ENCODE data around the gene CTIF.

Gene CTIF

GRCh38 chr18:48815581-48816324, 276.9 kb downstream of the CTIF start:
- Histone ChIP-seq H3K27ac (ENCODE audit: low read length) (no peak overlapping the region), H3K36me3 (ENCODE audit: control insufficient read depth in 2 of 2, insufficient read depth in 2 of 2, low read length in 2 of 2) (peaks cover 10 to 24% of the 10 kb centered on the region in 2 donors), H3K4me3 (ENCODE audit: low read length in 2 of 2) (no peak overlapping the region), H3K9me3 (ENCODE audit: control insufficient read depth in 2 of 2, low read length in 2 of 2) (no peaks in the 10 kb centered on the region), H3K9ac (ENCODE audit: low read length in 2 of 2) (no peak overlapping the region), H3K27me3 (ENCODE audit: control insufficient read depth in 1 of 2, insufficient read depth in 2 of 2, low read length in 2 of 2) (no peaks in the 10 kb centered on the region), H3K4me1 (ENCODE audit: control insufficient read depth, insufficient read depth, low read length) (peaks cover 3% of the 10 kb centered on the region)

- Histone ChIP-seq H3K36me3 (ENCODE audit: control insufficient read depth in 2 of 2, insufficient read depth in 2 of 2, low read length in 2 of 2) (peaks cover 10 to 24% of the 10 kb centered on the region in 2 donors), H3K4me3 (ENCODE audit: low read length in 2 of 2) (no peak overlapping the region), H3K27me3 (ENCODE audit: control insufficient read depth in 1 of 2, insufficient read depth in 2 of 2, low read length in 2 of 2) (no peaks in the 10 kb centered on the region), H3K4me1 (ENCODE audit: control insufficient read depth, insufficient read depth, low read length) (peaks cover 3% of the 10 kb centered on the region), H3K27ac (ENCODE audit: low read length) (no peak overlapping the region), H3K9ac (ENCODE audit: low read length in 2 of 2) (no peak overlapping the region), H3K9me3 (ENCODE audit: control insufficient read depth in 2 of 2, low read length in 2 of 2) (no peaks in the 10 kb centered on the region)
Measured at GRCh38 chr18:48816554-48816953, 277.7 kb downstream of the CTIF start.

GRCh38 chr18:48817021-48817461, 278.2 kb downstream of the CTIF start:
- Histone ChIP-seq H3K27ac (ENCODE audit: low read length) (no peak overlapping the region), H3K9ac (ENCODE audit: low read length in 2 of 2) (no peak overlapping the region), H3K27me3 (ENCODE audit: control insufficient read depth in 1 of 2, insufficient read depth in 2 of 2, low read length in 2 of 2) (no peaks in the 10 kb centered on the region), H3K4me1 (ENCODE audit: control insufficient read depth, insufficient read depth, low read length) (peaks cover 3% of the 10 kb centered on the region), H3K36me3 (ENCODE audit: control insufficient read depth in 2 of 2, insufficient read depth in 2 of 2, low read length in 2 of 2) (peaks cover 11 to 24% of the 10 kb centered on the region in 2 donors), H3K4me3 (ENCODE audit: low read length in 2 of 2) (no peak overlapping the region), H3K9me3 (ENCODE audit: control insufficient read depth in 2 of 2, low read length in 2 of 2) (no peaks in the 10 kb centered on the region)

GRCh38 chr18:48818329-48819254, 279.8 kb downstream of the CTIF start:
- peaks cover 15 to 24% of the 10 kb centered on the region in 2 donors for H3K36me3 ChIP-seq (ENCODE audit: control insufficient read depth in 2 of 2, insufficient read depth in 2 of 2, low read length in 2 of 2)
- H3K9me3 ChIP-seq (ENCODE audit: control insufficient read depth in 2 of 2, low read length in 2 of 2) = no peaks in the 10 kb centered on the region
- H3K9ac ChIP-seq (ENCODE audit: low read length in 2 of 2) = no peak overlapping the region

GRCh38 chr18:48819276-48819675, 280.4 kb downstream of the CTIF start:
- Histone ChIP-seq H3K9ac (ENCODE audit: low read length in 2 of 2) (no peak overlapping the region), H3K4me3 (ENCODE audit: low read length in 2 of 2) (no peak overlapping the region), H3K9me3 (ENCODE audit: control insufficient read depth in 2 of 2, low read length in 2 of 2) (no peaks in the 10 kb centered on the region), H3K4me1 (ENCODE audit: control insufficient read depth, insufficient read depth, low read length) (no peaks in the 10 kb centered on the region), H3K27me3 (ENCODE audit: control insufficient read depth in 1 of 2, insufficient read depth in 2 of 2, low read length in 2 of 2) (no peaks in the 10 kb centered on the region), H3K27ac (ENCODE audit: low read length) (no peak overlapping the region), H3K36me3 (ENCODE audit: control insufficient read depth in 2 of 2, insufficient read depth in 2 of 2, low read length in 2 of 2) (peaks cover 15 to 24% of the 10 kb centered on the region in 2 donors)

More at GRCh38 chr18:48818329-48819254, 279.8 kb downstream of the CTIF start:
- peaks cover 3% of the 10 kb centered on the region for H3K4me1 ChIP-seq (ENCODE audit: control insufficient read depth, insufficient read depth, low read length)
- no peaks in the 10 kb centered on the region for H3K27me3 ChIP-seq (ENCODE audit: control insufficient read depth in 1 of 2, insufficient read depth in 2 of 2, low read length in 2 of 2)
- H3K4me3 ChIP-seq (ENCODE audit: low read length in 2 of 2) = no peak overlapping the region
- no peak overlapping the region for H3K27ac ChIP-seq (ENCODE audit: low read length)

- Histone ChIP-seq H3K9me3 (ENCODE audit: control insufficient read depth in 2 of 2, low read length in 2 of 2) (no peaks in the 10 kb centered on the region), H3K27ac (ENCODE audit: low read length) (no peak overlapping the region), H3K27me3 (ENCODE audit: control insufficient read depth in 1 of 2, insufficient read depth in 2 of 2, low read length in 2 of 2) (no peaks in the 10 kb centered on the region), H3K4me1 (ENCODE audit: control insufficient read depth, insufficient read depth, low read length) (no peaks in the 10 kb centered on the region), H3K36me3 (ENCODE audit: control insufficient read depth in 2 of 2, insufficient read depth in 2 of 2, low read length in 2 of 2) (peaks cover 15 to 24% of the 10 kb centered on the region in 2 donors), H3K4me3 (ENCODE audit: low read length in 2 of 2) (no peak overlapping the region), H3K9ac (ENCODE audit: low read length in 2 of 2) (no peak overlapping the region)
Measured at GRCh38 chr18:48819781-48820482, 281.1 kb downstream of the CTIF start.

GRCh38 chr18:48820483-48821250, 281.8 kb downstream of the CTIF start:
- H3K27ac ChIP-seq (ENCODE audit: low read length) = no peak overlapping the region
- H3K9me3 ChIP-seq (ENCODE audit: control insufficient read depth in 2 of 2, low read length in 2 of 2) = no peaks in the 10 kb centered on the region
- H3K4me3 ChIP-seq (ENCODE audit: low read length in 2 of 2) = no peak overlapping the region
- H3K4me1 ChIP-seq (ENCODE audit: control insufficient read depth, insufficient read depth, low read length) = no peaks in the 10 kb centered on the region
- H3K27me3 ChIP-seq (ENCODE audit: control insufficient read depth in 1 of 2, insufficient read depth in 2 of 2, low read length in 2 of 2) = no peaks in the 10 kb centered on the region
- H3K36me3 ChIP-seq (ENCODE audit: control insufficient read depth in 2 of 2, insufficient read depth in 2 of 2, low read length in 2 of 2) = peaks cover 15 to 23% of the 10 kb centered on the region in 2 donors
- no peak overlapping the region for H3K9ac ChIP-seq (ENCODE audit: low read length in 2 of 2)

GRCh38 chr18:48821251-48821590, 282.4 kb downstream of the CTIF start:
- peaks cover 15 to 23% of the 10 kb centered on the region in 2 donors for H3K36me3 ChIP-seq (ENCODE audit: control insufficient read depth in 2 of 2, insufficient read depth in 2 of 2, low read length in 2 of 2)
- H3K4me1 ChIP-seq (ENCODE audit: control insufficient read depth, insufficient read depth, low read length) = no peaks in the 10 kb centered on the region
- H3K27ac ChIP-seq (ENCODE audit: low read length) = no peak overlapping the region
- no peak overlapping the region for H3K9ac ChIP-seq (ENCODE audit: low read length in 2 of 2)
- H3K27me3 ChIP-seq (ENCODE audit: control insufficient read depth in 1 of 2, insufficient read depth in 2 of 2, low read length in 2 of 2) = no peaks in the 10 kb centered on the region
- H3K4me3 ChIP-seq (ENCODE audit: low read length in 2 of 2) = no peak overlapping the region
- no peaks in the 10 kb centered on the region for H3K9me3 ChIP-seq (ENCODE audit: control insufficient read depth in 2 of 2, low read length in 2 of 2)

- Histone ChIP-seq H3K9ac (ENCODE audit: low read length in 2 of 2) (no peak overlapping the region), H3K27ac (ENCODE audit: low read length) (no peak overlapping the region), H3K4me1 (ENCODE audit: control insufficient read depth, insufficient read depth, low read length) (no peaks in the 10 kb centered on the region), H3K27me3 (ENCODE audit: control insufficient read depth in 1 of 2, insufficient read depth in 2 of 2, low read length in 2 of 2) (no peaks in the 10 kb centered on the region), H3K9me3 (ENCODE audit: control insufficient read depth in 2 of 2, low read length in 2 of 2) (no peaks in the 10 kb centered on the region), H3K4me3 (ENCODE audit: low read length in 2 of 2) (no peak overlapping the region), H3K36me3 (ENCODE audit: control insufficient read depth in 2 of 2, insufficient read depth in 2 of 2, low read length in 2 of 2) (peaks cover 15 to 19% of the 10 kb centered on the region in 2 donors)
Measured at GRCh38 chr18:48821845-48822244, 283.0 kb downstream of the CTIF start.

All from stomach smooth muscle (tissue), 2 donors.